Osteocyte (in vitro differentiated cells): ENCODE results near the gene TRIM50. TPM values are rescaled to one million over a fixed set of nuclear protein-coding genes. Genes with fewer than 3 reads are reported as not detected.

Source experiments
- DNase-seq: peaks from one replicate; pipeline ENCODE4 v3.0.0; 2021; ENCODE audit warnings: mixed read lengths; ENCODE audit not compliant: unreplicated experiment; ENCODE audit errors: extremely low spot score
- H3K27ac Mint-ChIP-seq: one replicate; pipeline ENCODE4 v1.8.0; 2021; ENCODE audit warnings: mild to moderate bottlenecking, mixed read lengths; ENCODE audit not compliant: unreplicated experiment
- H3K27me3 Mint-ChIP-seq: one replicate; pipeline ENCODE4 v1.8.0; 2021; ENCODE audit warnings: mixed read lengths; ENCODE audit not compliant: unreplicated experiment
- H3K36me3 Mint-ChIP-seq: one replicate; pipeline ENCODE4 v1.8.0; 2021; ENCODE audit warnings: mixed read lengths; ENCODE audit not compliant: unreplicated experiment
- H3K4me1 Mint-ChIP-seq: one replicate; pipeline ENCODE4 v1.8.0; 2021; ENCODE audit warnings: mixed read lengths; ENCODE audit not compliant: unreplicated experiment
- H3K4me3 Mint-ChIP-seq: one replicate; pipeline ENCODE4 v1.8.0; 2021; ENCODE audit warnings: mild to moderate bottlenecking, moderate library complexity, mixed read lengths; ENCODE audit not compliant: unreplicated experiment
- H3K9me3 Mint-ChIP-seq: one replicate; pipeline ENCODE4 v1.8.0; 2021; ENCODE audit warnings: mixed read lengths; ENCODE audit not compliant: unreplicated experiment
- CTCF ChIP-seq: fragments of 200-600 bp; sonication (generic); IDR thresholded peaks from 2 replicates; pipeline ENCODE4 v1.5.0; 2021; ENCODE audit warnings: antibody characterized with exemption, mild to moderate bottlenecking, moderate library complexity
- total RNA-seq: library from RNA; stranded (reverse); gene quantifications from 2 replicates; pipeline ENCODE4 v1.2.1, GENCODE V29; 2021

The TRIM50 gene
- total RNA-seq, 1 donor from 2014 or later = not detected

- Mint-ChIP-seq H3K27ac (no peak overlapping the region), H3K9me3 (peaks cover 7% of the 10 kb centered on the region), H3K27me3 (peaks cover 14% of the 10 kb centered on the region), H3K4me1 (no peaks in the 10 kb centered on the region), H3K36me3 (no peaks in the 10 kb centered on the region), H3K4me3 (no peak overlapping the region)
- DNase-seq = no peak
- no peak for TF ChIP-seq CTCF
Measured at GRCh38 chr7:73349763-73350162, 21.9 kb upstream of the TRIM50 start.

- H3K4me1 Mint-ChIP-seq = peaks cover 11% of the 10 kb centered on the region
- H3K27ac Mint-ChIP-seq = no peak overlapping the region
Measured at GRCh38 chr7:73345951-73346350, 18.1 kb upstream of the TRIM50 start.

GRCh38 chr7:73345538-73345937, 17.7 kb upstream of the TRIM50 start:
- Mint-ChIP-seq H3K9me3 (no peaks in the 10 kb centered on the region), H3K27ac (no peak overlapping the region), H3K4me3 (no peak overlapping the region), H3K36me3 (no peaks in the 10 kb centered on the region), H3K4me1 (peaks cover 11% of the 10 kb centered on the region), H3K27me3 (peaks cover 12% of the 10 kb centered on the region)
- no peak for TF ChIP-seq CTCF
- DNase-seq = no peak

More at GRCh38 chr7:73345951-73346350, 18.1 kb upstream of the TRIM50 start:
- Mint-ChIP-seq H3K4me3 (no peak overlapping the region), H3K9me3 (no peaks in the 10 kb centered on the region), H3K36me3 (no peaks in the 10 kb centered on the region), H3K27me3 (peaks cover 12% of the 10 kb centered on the region)
- DNase-seq = no peak
- no peak for TF ChIP-seq CTCF

GRCh38 chr7:73343671-73344380, 15.9 kb upstream of the TRIM50 start:
- Mint-ChIP-seq H3K4me1 (peaks cover 11% of the 10 kb centered on the region), H3K36me3 (no peaks in the 10 kb centered on the region), H3K9me3 (no peaks in the 10 kb centered on the region), H3K27ac (no peak overlapping the region), H3K27me3 (peaks cover 22% of the 10 kb centered on the region), H3K4me3 (no peak overlapping the region)
- DNase-seq = no peak
- no peak for TF ChIP-seq CTCF

GRCh38 chr7:73342645-73343044, 14.8 kb upstream of the TRIM50 start:
- no peak overlapping the region for H3K27ac Mint-ChIP-seq
- peak; percentile 76 for TF ChIP-seq CTCF
- no peak overlapping the region for H3K4me3 Mint-ChIP-seq
- no peaks in the 10 kb centered on the region for H3K36me3 Mint-ChIP-seq
- no peak for DNase-seq
- H3K4me1 Mint-ChIP-seq = peaks cover 11% of the 10 kb centered on the region
- peaks cover 22% of the 10 kb centered on the region for H3K27me3 Mint-ChIP-seq
- no peaks in the 10 kb centered on the region for H3K9me3 Mint-ChIP-seq
